IPS-20b (cell line): Measurements from ENCODE around the gene CREB5.

ENCODE experiments used
- H3K27ac ChIP-seq: one replicate; pipeline ENCODE4 v1.5.1; 2013; ENCODE audit warnings: low read length
- H3K27me3 ChIP-seq: 2 replicates; pipeline ENCODE4 v1.6.1; 2013; ENCODE audit warnings: mild to moderate bottlenecking, low read length, inconsistent platforms; ENCODE audit not compliant: insufficient read depth
- H3K36me3 ChIP-seq: 2 replicates; pipeline ENCODE4 v1.6.1; 2013; ENCODE audit warnings: low read depth, mild to moderate bottlenecking, inconsistent platforms, low read length, moderate library complexity; ENCODE audit not compliant: insufficient read depth
- H3K4me1 ChIP-seq: 2 replicates; pipeline ENCODE4 v1.6.1; 2013; ENCODE audit warnings: mild to moderate bottlenecking, control low read depth, inconsistent platforms, low read length, moderate library complexity; ENCODE audit not compliant: insufficient read depth
- H3K4me3 ChIP-seq: 2 replicates; pipeline ENCODE4 v1.5.1; 2013; ENCODE audit warnings: mild to moderate bottlenecking, low read length, inconsistent platforms
- H3K9ac ChIP-seq: 2 replicates; pipeline ENCODE4 v1.6.1; 2013; ENCODE audit warnings: low read depth, mild to moderate bottlenecking, inconsistent platforms, low read length, moderate library complexity
- H3K9me3 ChIP-seq: 2 replicates; pipeline ENCODE4 v1.6.1; 2013; ENCODE audit warnings: mild to moderate bottlenecking, low read depth, low read length, inconsistent platforms; ENCODE audit not compliant: insufficient read depth

Gene CREB5

GRCh38 chr7:28836716-28837115, 424.4 kb downstream of the CREB5 start:
- no peaks in the 10 kb centered on the region for H3K36me3 ChIP-seq
- H3K4me3 ChIP-seq: no peak overlapping the region
- H3K27me3 ChIP-seq: no peaks in the 10 kb centered on the region
- H3K27ac ChIP-seq: no peak overlapping the region
- H3K9me3 ChIP-seq: no peaks in the 10 kb centered on the region; the same call in 1 of the 2 replicates
- H3K9ac ChIP-seq: no peak overlapping the region
- no peaks in the 10 kb centered on the region for H3K4me1 ChIP-seq

DNA sequence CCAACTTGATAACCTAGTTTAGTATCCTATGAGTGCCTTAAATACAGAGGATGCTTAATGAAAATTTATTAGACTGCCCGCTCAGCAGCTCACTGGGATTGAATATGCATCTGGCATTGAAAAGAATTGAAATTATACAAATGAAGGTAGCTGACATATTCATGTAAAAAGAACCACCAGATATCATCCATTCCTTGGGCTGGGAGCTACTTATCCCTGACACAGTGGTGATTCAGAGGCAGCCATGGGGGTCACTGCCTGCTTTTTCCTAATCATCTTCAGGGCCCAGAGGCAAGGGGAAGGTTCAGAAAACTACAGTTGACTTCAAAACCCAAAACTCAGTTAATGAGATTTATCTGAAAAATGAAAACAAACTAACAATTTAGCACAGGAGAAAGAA, 424.9 kb downstream of the CREB5 start:
- H3K27me3 ChIP-seq: no peaks in the 10 kb centered on the region
- no peaks in the 10 kb centered on the region; the same call in 1 of the 2 replicates for H3K9me3 ChIP-seq
- H3K4me3 ChIP-seq: no peak overlapping the region
- no peaks in the 10 kb centered on the region for H3K36me3 ChIP-seq
- no peak overlapping the region for H3K27ac ChIP-seq
- H3K9ac ChIP-seq: no peak overlapping the region
- H3K4me1 ChIP-seq: no peaks in the 10 kb centered on the region

DNA sequence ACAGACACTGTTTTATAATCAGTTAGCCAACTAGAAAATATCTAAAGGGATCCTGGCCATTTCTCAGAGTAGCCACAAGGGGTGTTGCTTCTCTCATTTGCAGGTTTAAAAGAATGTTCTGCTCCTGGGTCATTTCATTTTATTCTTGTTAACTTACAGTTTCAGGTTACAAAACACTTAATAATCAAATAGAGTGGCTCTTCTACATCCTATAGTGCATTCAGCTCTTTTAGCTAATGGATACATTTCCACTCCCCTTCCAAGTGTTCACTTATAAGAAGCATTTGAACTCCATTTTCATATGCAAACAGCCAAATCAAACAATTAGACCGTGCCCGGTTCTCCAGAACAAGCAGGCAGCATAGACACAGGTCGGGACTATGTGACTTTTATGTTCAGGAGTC, 428.3 kb downstream of the CREB5 start:
- H3K4me3 ChIP-seq: no peak overlapping the region
- H3K4me1 ChIP-seq: no peaks in the 10 kb centered on the region
- no peak overlapping the region for H3K27ac ChIP-seq
- H3K27me3 ChIP-seq: no peaks in the 10 kb centered on the region
- no peaks in the 10 kb centered on the region for H3K36me3 ChIP-seq
- H3K9ac ChIP-seq: no peak overlapping the region
- H3K9me3 ChIP-seq: no peaks in the 10 kb centered on the region; the same call in 1 of the 2 replicates

- Histone ChIP-seq H3K27me3 (no peaks in the 10 kb centered on the region), H3K9me3 (no peaks in the 10 kb centered on the region; the same call in 1 of the 2 replicates), H3K4me1 (no peaks in the 10 kb centered on the region), H3K9ac (no peak overlapping the region), H3K27ac (no peak overlapping the region), H3K36me3 (no peaks in the 10 kb centered on the region), H3K4me3 (no peak overlapping the region)
Measured at GRCh38 chr7:28841766-28842165, 429.4 kb downstream of the CREB5 start.

DNA sequence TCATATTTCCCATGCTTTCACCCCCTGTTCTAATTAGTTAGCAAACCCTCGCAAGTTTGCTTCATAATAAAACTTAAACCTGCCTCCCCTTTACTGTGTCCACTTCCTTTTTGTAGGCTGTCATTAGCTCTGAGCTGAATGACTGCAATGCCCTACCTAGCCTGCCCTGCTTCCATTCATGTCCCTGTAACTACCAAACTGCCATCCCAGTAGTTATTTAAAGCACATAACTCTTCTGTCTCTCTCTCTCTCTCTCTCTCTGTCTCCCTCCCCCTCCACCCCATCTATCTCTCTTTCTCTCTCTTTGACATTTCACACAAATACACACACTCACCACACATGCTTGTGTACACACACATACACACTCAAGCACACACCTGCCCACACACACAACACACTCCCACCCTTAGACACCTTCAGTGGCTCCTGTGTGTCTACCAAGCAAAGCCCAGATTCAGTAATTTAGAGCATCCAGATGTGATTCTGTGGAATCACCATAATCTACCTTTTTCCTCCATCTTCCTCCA, 430.5 kb downstream of the CREB5 start:
- no peaks in the 10 kb centered on the region for H3K36me3 ChIP-seq
- H3K4me1 ChIP-seq: no peaks in the 10 kb centered on the region
- no peak overlapping the region for H3K27ac ChIP-seq
- H3K9me3 ChIP-seq: no peaks in the 10 kb centered on the region; the same call in 1 of the 2 replicates
- H3K4me3 ChIP-seq: no peak overlapping the region
- H3K9ac ChIP-seq: no peak overlapping the region
- no peaks in the 10 kb centered on the region for H3K27me3 ChIP-seq

GRCh38 chr7:28845106-28845505, 432.8 kb downstream of the CREB5 start:
- no peaks in the 10 kb centered on the region for H3K36me3 ChIP-seq
- no peaks in the 10 kb centered on the region for H3K9me3 ChIP-seq
- no peak overlapping the region for H3K27ac ChIP-seq
- H3K4me1 ChIP-seq: no peaks in the 10 kb centered on the region
- H3K27me3 ChIP-seq: no peaks in the 10 kb centered on the region
- H3K9ac ChIP-seq: no peak overlapping the region
- no peak overlapping the region for H3K4me3 ChIP-seq

- H3K27me3 ChIP-seq: 0 out of 2 replicates have a peak, but pooled peaks cover 4% of the 10 kb centered on the region
Measured at GRCh38 chr7:28847176-28847575, 434.9 kb downstream of the CREB5 start.

GRCh38 chr7:28847681-28848080, 435.4 kb downstream of the CREB5 start:
- Histone ChIP-seq H3K9me3 (no peaks in the 10 kb centered on the region), H3K9ac (no peak overlapping the region), H3K4me1 (no peaks in the 10 kb centered on the region), H3K36me3 (no peaks in the 10 kb centered on the region), H3K4me3 (no peak overlapping the region), H3K27me3 (peaks cover 9% of the 10 kb centered on the region), H3K27ac (no peak overlapping the region)

More at GRCh38 chr7:28847176-28847575, 434.9 kb downstream of the CREB5 start:
- Histone ChIP-seq H3K4me3 (no peak overlapping the region), H3K9me3 (no peaks in the 10 kb centered on the region), H3K36me3 (no peaks in the 10 kb centered on the region), H3K4me1 (no peaks in the 10 kb centered on the region), H3K9ac (no peak overlapping the region), H3K27ac (no peak overlapping the region)

DNA sequence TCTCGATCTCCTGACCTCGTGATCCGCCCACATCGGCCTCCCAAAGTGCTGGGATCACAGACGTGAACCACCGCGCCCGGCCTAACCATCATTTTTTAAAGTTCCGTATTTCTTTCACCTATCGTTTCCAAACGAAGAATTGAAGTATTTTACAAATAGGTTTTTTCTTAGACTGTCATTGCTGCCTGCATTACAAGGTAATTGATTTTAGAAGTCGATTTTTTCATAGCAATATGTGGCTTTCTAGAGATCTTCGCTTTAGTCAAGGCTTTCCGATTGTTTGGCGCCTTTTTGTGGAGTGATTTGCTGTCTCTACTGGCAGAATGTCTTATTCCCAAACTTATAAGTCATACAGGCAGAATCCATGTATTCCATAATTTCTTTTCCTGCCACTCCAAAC, 436.6 kb downstream of the CREB5 start:
- no peak overlapping the region for H3K4me3 ChIP-seq
- no peaks in the 10 kb centered on the region for H3K9me3 ChIP-seq
- no peak overlapping the region for H3K27ac ChIP-seq
- peaks cover 21% of the 10 kb centered on the region for H3K27me3 ChIP-seq
- H3K4me1 ChIP-seq: no peaks in the 10 kb centered on the region
- H3K36me3 ChIP-seq: no peaks in the 10 kb centered on the region
- no peak overlapping the region for H3K9ac ChIP-seq

DNA sequence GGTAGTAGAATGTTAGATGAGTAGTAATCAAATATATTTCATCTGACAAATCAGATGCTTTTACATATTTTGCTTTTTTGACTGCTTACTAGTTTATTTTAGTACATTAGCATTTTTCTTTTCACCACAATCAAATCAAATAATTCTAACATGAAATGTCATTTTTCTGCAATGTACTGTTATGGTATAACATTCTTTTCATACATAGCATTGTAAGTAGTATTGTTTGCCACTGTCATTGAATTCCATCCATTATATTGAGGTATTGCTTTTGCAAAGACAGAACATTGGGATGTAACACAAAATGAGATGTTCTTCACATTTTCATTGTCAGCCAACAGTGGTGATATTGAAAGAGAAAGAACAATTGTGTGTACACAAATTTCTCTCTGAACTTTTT, 438.4 kb downstream of the CREB5 start:
- H3K27me3 ChIP-seq: peaks cover 23% of the 10 kb centered on the region
- no peak overlapping the region for H3K4me3 ChIP-seq
- no peak overlapping the region for H3K9ac ChIP-seq
- H3K9me3 ChIP-seq: no peaks in the 10 kb centered on the region
- no peaks in the 10 kb centered on the region for H3K4me1 ChIP-seq
- no peak overlapping the region for H3K27ac ChIP-seq
- H3K36me3 ChIP-seq: no peaks in the 10 kb centered on the region

DNA sequence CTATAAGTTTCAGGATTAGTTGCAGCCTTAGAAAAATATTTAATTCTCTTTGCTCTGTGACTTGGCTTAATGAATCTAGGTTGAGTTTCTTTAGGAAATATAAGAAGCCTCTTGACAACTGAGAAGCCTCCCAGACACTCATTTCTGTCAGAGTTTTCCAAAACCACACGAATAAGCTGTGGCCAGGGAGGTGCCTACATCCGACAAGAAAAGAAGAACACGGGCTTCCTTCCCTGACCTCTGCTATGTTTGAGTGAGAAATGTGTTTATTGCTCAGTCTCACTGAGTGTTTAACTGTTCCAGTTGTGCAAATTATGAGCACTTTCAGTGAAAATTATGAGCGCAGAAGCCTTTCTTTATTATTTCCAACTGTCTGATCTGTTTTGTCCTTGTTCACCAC, 440.8 kb downstream of the CREB5 start:
- H3K36me3 ChIP-seq: no peaks in the 10 kb centered on the region
- no peak overlapping the region for H3K9ac ChIP-seq
- peak overlapping the region; percentile 88; the same call in 1 of the 2 replicates for H3K4me3 ChIP-seq
- no peaks in the 10 kb centered on the region for H3K4me1 ChIP-seq
- H3K27me3 ChIP-seq: peaks cover 23% of the 10 kb centered on the region
- H3K9me3 ChIP-seq: no peaks in the 10 kb centered on the region
- H3K27ac ChIP-seq: no peak overlapping the region

DNA sequence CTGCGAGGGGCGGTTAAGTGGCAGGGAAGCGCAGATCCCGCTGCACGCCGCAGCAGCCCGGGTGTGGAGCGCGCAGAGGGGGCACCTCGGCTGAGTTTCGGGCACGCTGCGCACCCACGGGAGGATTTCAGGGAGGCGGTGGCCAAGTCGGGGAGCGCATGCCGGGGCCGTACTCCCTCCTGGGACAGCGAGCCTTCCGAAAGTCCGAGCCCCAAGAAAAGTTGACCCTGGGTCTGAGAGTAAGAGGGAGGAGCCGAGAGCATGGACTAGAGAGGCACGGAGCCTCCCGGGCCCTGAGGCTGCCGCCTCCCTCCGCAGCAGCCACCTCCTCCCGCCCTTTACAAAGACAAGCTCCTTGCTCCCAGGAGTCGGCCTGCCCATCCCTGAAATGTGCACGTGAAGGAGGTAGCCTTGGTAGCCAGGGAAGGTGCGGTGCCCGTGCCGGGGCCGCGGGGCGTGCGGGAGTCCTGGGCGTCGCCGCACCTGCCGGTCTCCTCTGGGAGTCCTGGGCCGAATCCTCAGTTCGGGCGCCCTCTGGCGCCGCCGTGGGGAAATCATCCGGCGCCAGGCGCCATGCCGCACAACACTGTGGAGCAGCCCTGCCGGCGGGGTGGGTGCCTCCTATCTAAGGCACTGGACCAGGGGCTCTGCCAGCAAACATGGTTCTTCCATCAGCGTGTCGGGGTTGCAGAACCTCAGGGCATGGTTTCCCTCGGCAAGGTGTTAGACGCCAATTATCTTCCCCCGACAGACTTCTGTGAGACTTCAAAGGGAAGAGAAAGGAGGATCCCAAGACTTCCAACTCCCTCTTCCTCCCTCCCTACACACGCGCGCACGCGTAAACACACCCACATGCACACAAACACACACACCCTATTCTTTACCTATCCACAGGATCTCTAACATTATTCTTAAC, 441.8 kb downstream of the CREB5 start:
- no peaks in the 10 kb centered on the region for H3K4me1 ChIP-seq
- peaks cover 23% of the 10 kb centered on the region for H3K27me3 ChIP-seq
- no peak overlapping the region for H3K27ac ChIP-seq
- H3K9ac ChIP-seq: peak overlapping the region; percentile 70; the same call in 1 of the 2 replicates
- H3K9me3 ChIP-seq: no peaks in the 10 kb centered on the region
- peak overlapping the region; percentile 88 for H3K4me3 ChIP-seq
- H3K36me3 ChIP-seq: no peaks in the 10 kb centered on the region
